Measurements from ENCODE around the gene PLA2G2F.
A peak's percentile ranks its signal among the peaks of the same experiment; 100 is the strongest.

The PLA2G2F gene

DNA sequence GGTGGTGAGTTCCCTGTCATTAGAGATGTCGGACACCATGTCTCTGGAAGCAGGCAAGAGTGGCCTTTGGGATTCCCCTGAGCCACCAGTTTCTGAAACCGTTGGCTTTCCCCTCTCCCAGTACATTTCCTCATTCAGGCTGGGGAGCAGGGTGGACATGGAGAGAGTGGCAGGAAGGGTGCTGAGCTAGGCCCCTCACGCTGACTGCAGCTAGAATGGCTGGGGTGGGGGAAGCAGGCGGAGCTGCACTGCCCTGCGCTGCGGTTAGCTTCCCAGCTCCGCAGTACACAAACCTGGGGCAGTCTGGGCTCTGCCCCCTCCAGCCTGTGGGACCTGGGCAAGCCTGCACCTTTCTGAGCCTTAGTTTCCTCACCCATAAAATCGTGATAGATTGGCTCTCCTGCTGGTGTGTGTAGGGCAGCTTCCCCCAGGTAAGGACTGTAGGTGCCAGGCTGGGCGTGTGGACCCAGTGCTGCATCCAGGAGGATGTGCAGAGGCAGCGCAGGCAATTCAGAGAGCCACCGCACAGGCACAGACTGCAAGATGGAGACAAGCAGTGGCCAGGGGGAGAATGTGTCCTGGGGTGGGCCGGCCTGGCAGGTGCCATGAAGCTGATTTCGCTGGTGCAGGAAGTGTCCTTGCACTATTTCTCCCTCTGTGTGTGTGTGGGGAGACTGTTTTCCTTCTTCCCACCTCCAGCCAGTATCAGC lies 3.0 kb downstream of the PLA2G2F start:
- no peak for DNase-seq (ENCODE audit: low read depth)

DNA sequence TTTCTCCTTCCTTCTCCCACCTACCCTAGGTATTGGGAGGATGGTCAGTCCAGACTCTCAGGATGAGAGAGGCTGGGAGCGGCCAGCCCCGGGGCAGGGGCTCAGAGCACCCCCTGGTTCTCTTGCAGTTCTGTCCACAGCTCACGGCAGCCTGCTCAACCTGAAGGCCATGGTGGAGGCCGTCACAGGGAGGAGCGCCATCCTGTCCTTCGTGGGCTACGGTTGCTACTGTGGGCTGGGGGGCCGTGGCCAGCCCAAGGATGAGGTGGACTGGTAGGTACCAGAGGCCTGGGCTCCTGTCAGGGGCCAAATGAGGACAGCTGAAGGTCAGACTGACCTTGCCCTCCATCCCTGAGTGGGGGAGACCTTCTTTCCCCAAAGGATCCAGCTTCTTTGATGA lies 4.2 kb downstream of the PLA2G2F start:
- DNase-seq (ENCODE audit: low read depth) = no peak

DNA sequence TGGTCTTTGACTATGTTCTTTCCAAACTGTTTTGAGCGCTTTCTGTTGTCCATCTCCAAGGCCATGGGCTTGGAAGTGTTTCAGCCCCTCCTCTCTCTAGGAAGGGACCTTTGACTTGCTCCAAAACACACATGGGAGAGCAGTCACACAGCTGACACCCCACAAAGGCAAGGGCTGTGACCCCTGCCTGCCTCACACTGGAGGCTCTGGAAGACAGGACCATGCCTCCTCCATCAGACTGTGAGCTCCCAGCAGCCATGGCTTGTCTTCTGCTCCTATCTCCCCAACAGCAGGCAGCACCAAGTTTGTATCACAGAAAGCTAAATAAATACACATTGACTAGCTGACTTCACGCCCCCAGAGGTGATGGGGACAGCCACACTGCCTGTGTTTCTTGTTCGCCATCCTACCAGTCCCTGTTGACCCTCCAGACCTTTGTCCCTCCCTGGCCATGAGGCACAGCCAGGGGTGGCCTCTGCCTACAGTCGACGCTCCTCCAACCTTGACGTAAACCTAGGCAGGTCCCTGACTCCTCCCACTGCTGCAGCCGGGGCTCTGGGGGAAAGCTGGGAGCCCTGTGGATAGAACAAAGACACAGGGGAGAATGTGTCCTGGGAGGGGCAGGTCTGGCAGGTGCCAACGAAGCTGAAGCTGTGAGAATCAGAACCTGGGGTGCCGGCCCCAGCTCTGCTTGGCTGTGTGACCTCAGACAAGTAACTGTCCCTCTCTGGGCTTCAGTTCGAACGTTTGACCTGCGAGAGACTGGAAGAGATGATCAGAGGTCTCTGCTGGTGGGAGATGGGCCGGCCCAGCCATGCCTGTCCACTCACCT lies 4.8 kb downstream of the PLA2G2F start:
- DNase-seq (ENCODE audit: low read depth) = no peak

DNA sequence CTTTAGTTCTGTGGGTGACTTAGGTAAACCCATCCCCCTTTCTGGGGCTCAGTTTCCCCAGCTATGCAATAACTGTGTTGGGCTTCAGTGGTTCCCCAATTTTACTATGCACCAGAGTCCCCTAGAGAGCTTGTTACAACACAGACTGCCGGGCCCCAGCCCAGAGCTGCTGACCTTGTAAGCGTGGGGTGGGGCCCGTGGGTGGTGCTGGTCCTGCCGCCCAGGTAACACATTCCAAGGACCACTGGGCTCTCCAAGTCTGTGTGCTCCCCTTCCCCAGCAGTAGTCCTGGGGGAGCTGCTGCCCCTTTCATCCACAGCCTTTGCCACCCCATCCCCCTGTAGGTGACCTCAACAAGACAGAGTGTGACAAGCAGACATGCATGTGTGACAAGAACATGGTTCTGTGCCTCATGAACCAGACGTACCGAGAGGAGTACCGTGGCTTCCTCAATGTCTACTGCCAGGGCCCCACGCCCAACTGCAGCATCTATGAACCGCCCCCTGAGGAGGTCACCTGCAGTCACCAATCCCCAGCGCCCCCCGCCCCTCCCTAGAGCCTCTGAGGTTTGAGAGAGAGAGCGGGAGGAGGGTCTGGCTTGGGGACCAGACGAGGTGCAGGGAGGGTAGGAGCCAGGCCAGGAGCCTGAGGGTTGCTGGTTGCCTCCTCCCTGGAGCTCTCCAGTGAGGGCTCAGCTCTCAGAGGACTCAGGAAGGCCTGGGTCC lies 8.9 kb downstream of the PLA2G2F start:
- DNase-seq (ENCODE audit: low read depth) = no peak

DNA sequence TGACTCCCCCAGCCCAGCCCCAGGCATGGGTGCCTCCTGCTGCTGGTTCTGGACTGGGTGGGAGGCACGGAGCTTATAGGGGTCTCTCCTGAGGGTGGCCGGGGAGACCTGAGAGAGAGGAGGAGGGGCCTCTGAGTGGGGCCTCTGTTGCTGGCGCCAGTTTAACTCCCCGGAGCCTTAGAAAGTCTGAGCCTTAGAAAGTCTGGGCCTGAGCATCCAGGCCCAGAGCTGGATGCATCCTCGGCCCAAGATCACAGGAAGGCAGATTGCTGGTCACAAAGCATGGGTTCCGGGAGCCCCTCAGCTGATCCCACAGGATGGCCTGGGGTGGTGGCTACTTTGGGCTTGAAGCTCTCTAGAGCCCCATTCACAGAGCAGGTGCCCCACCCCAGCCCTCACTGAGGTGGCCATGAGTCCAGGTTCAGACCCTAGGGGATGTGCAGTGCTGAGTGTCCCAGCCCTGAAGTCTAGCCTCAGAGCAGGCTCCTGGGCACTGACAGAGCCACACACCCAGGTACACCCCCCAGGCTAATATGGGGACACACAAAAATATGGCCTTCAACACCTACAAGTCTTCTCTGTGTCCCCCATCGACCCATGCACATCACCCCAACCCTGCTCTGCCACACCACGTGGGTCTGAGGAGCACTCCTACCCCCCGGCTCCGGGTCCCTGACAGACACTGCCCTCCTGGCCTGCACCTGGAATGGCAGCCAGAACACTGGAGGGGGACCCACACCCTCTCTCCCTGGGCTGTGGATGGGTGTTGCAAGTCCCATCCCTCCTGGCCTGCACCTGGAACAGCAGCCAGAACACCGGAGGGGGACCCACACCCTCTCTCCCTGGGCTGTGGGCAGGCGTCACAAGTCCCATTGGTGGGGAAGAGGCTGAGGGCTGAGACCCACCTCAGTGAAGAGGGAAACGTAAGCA lies 9.7 kb downstream of the PLA2G2F start:
- no peak for DNase-seq (ENCODE audit: low read depth)

DNA sequence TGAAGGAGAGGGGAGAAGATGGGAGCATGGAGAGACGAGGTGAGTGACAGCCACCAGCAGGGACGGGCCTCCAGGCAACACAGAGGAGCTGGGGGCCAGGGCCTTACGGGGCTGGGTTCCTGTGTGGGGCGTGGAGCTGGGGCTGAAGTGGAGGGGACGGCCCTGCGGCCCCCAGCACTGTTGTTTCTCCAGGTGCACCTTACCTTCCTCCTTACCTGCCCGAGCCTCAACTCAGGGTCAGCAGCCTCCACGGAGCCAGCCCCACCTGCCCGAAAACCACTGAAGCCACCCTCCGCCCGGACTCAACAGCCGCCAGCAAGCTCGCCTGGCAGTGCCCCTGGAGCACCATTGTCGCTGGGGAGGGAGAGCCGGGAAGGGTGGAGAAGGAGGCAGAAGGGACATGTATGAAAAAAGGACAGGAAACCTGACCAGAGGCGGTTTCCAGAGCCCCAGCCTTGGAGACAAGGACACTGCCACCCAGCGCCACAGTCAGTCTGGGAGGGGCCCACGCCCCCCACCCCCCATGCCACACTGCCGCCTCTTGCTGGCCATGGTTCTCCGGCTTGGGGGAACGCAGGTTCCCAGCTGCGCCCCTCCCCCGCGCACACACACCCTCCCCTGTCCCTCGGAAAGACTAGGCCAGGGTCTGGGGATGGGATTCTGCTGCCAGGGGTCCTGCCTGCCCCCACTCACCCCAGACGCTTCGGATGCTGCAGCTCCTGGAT lies 10.6 kb downstream of the PLA2G2F start:
- DNase-seq (ENCODE audit: low read depth) = no peak

DNA sequence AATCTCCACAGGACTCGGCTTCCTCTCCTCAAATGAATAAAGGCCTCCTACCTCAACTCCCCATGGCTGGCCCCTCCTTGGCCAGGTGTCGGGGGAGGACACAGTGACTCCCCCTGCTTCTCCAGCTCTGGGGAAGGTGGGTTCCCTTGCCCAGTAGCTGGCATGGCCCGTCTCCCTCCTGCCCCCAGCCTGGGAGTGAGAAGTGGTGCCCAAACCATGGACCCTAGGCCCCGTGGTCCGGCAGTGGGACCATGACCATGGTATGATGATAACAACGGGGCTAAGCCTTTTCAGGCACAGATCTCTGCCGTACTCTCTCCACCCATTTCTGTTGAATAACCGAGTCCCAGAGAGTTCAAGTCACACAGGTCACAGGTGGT lies 11.2 kb downstream of the PLA2G2F start:
- DNase-seq (ENCODE audit: low read depth) = no peak

DNA sequence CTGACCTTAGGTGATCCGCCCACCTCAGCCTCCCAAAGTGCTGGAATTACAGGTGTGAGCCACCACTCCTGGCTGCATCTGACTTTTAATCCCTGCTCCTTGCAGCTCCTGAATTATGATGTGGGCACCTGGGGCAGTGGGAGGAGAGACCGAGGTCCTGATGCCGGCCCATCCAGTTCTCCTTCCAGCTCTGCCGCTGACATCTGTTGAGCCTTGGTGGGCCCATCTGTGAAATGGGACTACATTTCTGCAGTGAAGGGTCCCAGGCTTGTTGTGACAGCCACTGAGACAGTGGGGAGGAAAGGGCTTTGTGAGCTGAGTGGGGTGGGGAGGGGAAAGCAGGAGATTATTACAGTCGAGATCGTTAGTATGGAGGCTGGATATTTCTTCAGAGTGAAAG lies 11.8 kb downstream of the PLA2G2F start:
- DNase-seq (ENCODE audit: low read depth) = no peak

DNA sequence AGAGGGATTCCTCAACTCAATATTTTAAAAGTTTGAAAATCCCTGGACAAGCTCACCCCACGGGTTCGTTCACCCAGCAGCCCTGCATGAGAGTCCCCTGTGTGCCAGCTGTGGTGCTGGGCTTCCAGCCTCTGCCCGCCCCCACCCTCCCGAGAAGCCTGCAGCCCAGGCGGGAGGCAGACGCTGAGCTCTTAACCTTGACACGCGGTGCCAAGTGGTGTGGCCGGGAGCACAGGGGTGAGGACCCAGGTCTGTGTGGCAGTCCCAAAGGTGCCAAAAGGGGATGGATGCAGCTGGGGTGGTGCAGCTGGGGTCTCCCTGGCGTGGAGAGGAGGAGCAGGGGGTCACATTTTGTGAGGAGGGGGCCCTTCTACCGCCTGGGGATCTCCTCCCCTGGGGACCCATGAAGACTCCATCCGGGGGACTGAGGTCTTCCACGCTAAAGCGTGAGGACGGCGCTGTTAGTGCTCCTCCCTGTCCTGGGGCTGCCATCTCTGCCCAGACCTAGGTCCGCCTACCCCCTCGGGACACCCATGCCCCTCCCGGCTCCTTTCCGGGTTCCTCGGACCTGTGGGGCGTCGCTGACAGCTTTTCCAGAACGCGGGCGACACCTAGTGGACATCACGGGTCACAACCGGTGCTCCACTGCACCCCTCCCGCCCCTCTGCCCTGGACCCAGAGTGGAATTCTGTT lies 12.9 kb downstream of the PLA2G2F start:
- DNase-seq (ENCODE audit: low read depth) = peak; percentile 57

DNA sequence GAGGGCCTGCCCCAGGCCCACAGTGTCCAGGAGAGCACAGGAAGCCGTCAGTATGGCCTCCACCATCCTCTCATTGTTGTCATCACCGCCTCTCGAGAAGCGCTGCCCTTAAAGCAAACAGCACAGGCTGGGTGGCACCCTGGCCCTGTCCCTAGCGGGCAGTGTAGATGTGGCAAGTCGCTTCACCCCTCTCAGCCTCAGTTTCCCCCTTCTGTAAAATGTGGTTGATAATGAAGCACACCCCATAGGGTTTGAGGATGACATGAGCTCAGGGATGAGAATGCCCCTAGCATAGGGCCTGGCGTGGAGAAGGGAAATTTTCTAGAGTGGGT lies 13.4 kb downstream of the PLA2G2F start:
- DNase-seq (ENCODE audit: low read depth) = no peak

DNA sequence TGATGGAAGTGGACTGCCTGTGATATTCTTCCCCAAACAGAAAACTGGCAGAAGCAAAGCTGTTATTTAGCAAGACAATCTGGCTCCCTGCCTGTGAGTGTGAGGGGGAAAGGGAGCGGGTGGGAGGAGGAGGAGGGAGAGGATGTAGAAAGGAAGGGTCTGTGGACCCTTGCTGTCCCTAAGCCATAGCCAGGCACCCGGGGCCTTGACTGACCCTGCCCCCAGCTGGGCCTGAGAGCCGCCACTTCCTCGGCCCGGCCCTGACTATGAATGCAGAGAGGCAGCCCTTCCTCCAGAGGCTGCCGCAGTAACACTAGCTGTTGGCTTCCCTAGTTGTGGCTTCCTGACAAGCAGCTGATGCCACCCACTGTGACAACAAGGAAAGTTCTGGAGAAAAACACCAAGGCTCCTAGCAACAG lies 13.9 kb downstream of the PLA2G2F start:
- DNase-seq (ENCODE audit: low read depth) = no peak

DNA sequence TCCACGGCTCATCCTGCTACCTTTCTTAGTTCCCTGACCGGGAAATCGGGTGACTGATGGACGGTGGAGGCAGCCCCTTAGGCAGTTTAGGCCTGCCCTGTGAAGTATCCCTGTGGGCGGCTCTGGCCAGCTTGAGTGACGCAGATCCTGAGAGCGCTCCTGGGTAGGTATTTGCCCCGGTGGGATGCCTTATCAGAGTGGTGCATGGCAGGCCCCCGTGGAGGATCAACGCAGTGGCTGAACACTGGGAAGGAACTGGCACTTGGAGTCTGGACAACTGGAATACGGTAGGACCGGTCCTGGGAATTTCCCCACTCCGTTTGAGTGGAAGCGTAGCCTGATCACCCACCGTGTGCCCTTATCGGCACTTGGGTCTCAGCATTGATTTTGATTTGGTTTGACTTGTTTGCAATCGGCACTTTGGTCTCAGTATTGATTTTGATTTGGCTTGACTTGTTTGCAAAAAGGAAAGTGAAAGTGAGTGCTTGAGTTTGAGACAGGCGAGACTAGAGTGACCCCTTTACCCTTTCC lies 15.2 kb downstream of the PLA2G2F start:
- no peak for DNase-seq (ENCODE audit: low read depth)

DNA sequence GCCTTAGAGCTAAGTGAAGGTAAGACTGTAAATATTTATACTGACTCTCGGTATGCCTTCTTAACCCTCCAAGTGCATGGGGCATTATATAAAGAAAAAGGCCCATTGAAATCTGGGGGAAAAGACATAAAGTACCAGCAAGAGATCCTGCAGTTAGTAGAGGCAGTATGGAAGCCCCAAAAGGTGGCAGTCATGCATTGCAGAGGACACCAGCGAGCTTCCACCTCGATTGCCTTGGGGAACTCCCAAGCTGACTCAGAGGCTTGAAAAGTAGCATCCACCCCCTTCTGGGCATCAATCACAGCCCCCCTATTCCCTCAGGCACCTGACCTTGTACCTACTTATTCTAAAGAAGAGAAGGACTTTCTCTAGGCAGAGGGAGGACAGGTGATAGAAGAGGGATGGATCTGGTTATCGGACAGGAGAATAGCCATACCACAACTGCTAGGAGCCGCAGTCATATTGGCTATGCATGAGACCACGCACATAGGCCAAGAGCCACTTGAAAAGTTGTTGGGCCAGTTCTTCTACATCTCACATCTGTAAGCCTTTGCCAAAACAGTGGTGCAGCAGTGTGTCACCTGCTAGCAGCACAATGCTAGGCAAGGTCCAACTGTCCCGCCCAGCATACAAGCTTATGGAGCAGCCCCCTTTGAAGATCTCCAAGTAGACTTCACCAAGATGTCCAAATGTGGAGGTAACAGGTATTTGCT lies 19.4 kb downstream of the PLA2G2F start:
- no peak for DNase-seq (ENCODE audit: low read depth)

DNA sequence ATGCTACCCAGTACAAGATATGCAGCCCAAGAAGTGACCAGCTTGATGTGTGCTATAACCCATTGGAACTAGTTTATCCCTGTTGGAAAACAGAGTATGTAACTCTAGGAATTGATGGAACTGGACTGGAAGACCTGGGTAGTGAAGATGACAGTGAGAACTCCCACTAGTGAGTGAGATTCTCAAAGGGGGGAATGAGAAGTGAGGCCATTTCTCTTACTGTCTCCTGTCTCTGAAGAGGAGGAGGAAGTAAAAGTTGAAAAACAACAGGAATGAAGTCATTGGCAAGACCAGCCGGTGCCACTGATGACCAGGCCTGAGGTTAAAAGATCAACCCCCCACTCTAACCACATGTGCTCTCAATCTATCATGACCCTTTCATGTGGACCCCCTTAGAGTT lies 20.9 kb downstream of the PLA2G2F start:
- no peak for DNase-seq (ENCODE audit: low read depth)

DNA sequence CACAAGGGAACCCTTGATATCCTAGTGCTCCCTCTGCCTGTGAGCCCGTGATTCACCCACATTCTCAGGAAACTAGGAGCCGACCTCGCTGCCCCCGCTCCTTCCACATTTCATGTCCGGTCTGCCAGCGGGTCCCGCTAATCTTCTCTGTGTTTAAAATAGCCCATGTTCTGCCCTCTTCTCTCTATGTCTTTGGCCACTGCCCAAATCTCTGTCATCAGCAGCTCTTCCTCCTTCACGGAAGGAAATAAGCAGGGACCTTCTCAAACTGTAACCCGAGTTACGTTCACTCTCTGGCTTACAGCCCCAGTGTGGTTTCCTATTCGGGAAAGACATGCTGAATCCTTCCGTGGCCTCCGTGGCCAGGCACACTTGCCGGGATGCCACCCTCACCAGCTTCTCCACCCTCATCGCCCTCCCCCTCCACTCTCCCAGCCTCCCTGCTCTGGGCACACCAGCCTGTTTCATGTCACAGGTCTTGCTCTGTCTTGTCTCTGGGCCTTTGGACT lies 25.6 kb downstream of the PLA2G2F start:
- no peak for DNase-seq (ENCODE audit: low read depth)

DNA sequence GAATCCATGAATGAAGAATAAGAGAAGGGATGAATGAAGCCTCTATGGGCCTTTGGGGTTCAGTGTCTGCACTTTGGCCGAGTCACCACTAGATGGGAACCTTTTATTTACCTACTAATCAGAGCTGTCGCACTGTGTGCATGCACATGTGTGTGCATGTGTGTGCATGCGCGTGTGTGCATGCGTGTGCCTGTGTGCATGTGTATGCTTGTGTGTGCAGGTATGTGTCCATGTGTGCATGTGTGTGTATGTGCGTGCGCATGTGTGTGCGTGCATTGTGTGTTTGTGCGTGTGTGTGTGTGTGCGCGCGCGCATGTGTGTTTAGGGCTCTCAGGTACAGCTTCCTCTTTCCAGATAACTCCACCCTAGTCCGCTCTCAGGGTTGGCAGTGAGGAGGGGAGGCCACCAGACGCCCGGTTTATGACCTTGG lies 26.4 kb downstream of the PLA2G2F start:
- DNase-seq (ENCODE audit: low read depth) = no peak

DNA sequence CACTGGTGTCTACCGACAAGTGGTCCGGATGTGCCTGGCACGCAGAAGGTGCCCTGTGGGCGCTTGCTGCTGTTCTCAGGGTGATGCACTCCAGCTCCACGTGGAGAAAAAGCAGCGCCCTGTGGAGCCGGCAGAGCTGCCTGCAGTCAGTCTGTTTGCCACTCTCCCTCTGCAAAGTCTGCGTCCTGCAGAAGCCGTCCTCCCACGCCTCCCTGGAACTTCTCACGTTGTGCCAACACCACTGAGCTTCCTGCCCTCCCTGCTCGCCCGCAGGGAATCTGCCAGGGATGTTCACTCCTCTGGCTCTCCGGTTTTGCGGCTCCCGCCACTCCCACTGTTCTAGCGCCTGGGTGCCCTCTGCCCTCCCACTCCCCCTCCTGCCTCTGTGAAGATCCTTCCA lies 26.9 kb downstream of the PLA2G2F start:
- no peak for DNase-seq (ENCODE audit: low read depth)

DNA sequence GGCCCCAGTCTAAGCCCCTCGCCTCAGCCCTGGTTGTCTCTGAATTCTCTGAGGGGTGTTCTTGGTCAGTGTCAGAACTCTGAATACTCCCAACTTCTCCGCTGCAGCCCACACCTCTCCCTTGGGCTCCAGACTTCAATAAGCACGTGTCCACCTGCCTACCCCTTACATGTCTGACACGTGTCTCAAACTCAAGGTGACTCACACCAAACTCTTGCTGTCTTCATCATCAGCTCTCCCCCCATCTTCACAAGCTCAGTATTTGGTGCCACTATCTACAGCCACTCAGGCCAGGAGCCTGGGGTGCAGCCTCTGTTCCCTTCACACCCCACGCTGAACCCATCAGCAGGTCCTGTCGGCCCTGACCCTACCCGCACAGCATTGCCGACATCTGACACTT lies 28.0 kb downstream of the PLA2G2F start:
- no peak for DNase-seq (ENCODE audit: low read depth)
